HFFc6 (cell line): Measurements from ENCODE around the gene P3R3URF. TPM values are rescaled to one million over a fixed set of nuclear protein-coding genes. Genes with fewer than 3 reads are reported as not detected.
A peak's percentile ranks its signal among the peaks of the same experiment; 100 is the strongest.

Experiments
- DNase-seq: peaks from one replicate; pipeline ENCODE4 v3.0.0-alpha.2; 2018
- H3K27ac Mint-ChIP-seq: 2 replicates; pipeline ENCODE4 v1.8.0; 2020; ENCODE audit warnings: mild to moderate bottlenecking, mixed read lengths
- H3K27me3 Mint-ChIP-seq: 2 replicates; pipeline ENCODE4 v1.8.0; 2021; ENCODE audit warnings: mild to moderate bottlenecking, moderate library complexity, mixed read lengths; ENCODE audit not compliant: insufficient read depth
- H3K36me3 Mint-ChIP-seq: 2 replicates; pipeline ENCODE4 v1.8.0; 2021; ENCODE audit warnings: low read depth, mixed read lengths
- H3K4me1 Mint-ChIP-seq: 2 replicates; pipeline ENCODE4 v1.8.0; 2020; ENCODE audit warnings: low read depth, mixed read lengths
- H3K4me3 Mint-ChIP-seq: 2 replicates; pipeline ENCODE4 v1.8.0; 2020; ENCODE audit warnings: mild to moderate bottlenecking, moderate library complexity, mixed read lengths
- H3K9me3 Mint-ChIP-seq: 2 replicates; pipeline ENCODE4 v1.8.0; 2020; ENCODE audit warnings: mild to moderate bottlenecking, mixed read lengths
- CTCF ChIP-seq: fragments of 200-600 bp; sonication (generic); IDR thresholded peaks from 2 replicates; pipeline ENCODE4 v1.5.0; 2021; ENCODE audit warnings: antibody characterized with exemption, mild to moderate bottlenecking
- total RNA-seq, 6 experiments: library from RNA; stranded (reverse); fragmentation: NEBNext Ultra II Directional; extraction: Animal tissue kit (Norgen Biotek cat#: 25700); gene quantifications; 2 replicates in 1 of 6; 3 replicates in 5 of 6; pipeline ENCODE4 v1.2.3, GENCODE V29; 2021

The P3R3URF gene
- total RNA-seq, 6 experiments from 2014 or later = not detected

GRCh38 chr1:46131712-46132528 lies 44.4 kb downstream of the P3R3URF start:
- Mint-ChIP-seq H3K4me1 (peaks cover 61% of the 10 kb centered on the region), H3K4me3 (peak overlapping the region; percentile 96), H3K9me3 (no peaks in the 10 kb centered on the region), H3K27me3 (peaks cover 9% of the 10 kb centered on the region), H3K36me3 (0 out of 2 replicates have a peak, but pooled peaks cover 5% of the 10 kb centered on the region), H3K27ac (peak overlapping the region; percentile 100)
- TF ChIP-seq CTCF = no peak
- DNase-seq = no peak

GRCh38 chr1:46131093-46131492 lies 45.2 kb downstream of the P3R3URF start:
- H3K4me3 Mint-ChIP-seq = peak overlapping the region; percentile 96
- H3K27me3 Mint-ChIP-seq = peaks cover 7% of the 10 kb centered on the region
- no peaks in the 10 kb centered on the region for H3K9me3 Mint-ChIP-seq
- no peak for TF ChIP-seq CTCF
- H3K4me1 Mint-ChIP-seq = peaks cover 61% of the 10 kb centered on the region
- H3K36me3 Mint-ChIP-seq = 0 out of 2 replicates have a peak, but pooled peaks cover 5% of the 10 kb centered on the region
- peak overlapping the region; percentile 24; the same call in 1 of the 2 replicates for H3K27ac Mint-ChIP-seq
- DNase-seq = no peak

GRCh38 chr1:46130606-46131005 lies 45.7 kb downstream of the P3R3URF start:
- no peak for DNase-seq
- Mint-ChIP-seq H3K27ac (no peak overlapping the region; the same call in 1 of the 2 replicates), H3K4me3 (peak overlapping the region; percentile 96), H3K9me3 (no peaks in the 10 kb centered on the region), H3K27me3 (peaks cover 7% of the 10 kb centered on the region), H3K4me1 (peaks cover 61% of the 10 kb centered on the region), H3K36me3 (0 out of 2 replicates have a peak, but pooled peaks cover 5% of the 10 kb centered on the region)
- no peak for TF ChIP-seq CTCF

- Mint-ChIP-seq H3K4me1 (peaks cover 56% of the 10 kb centered on the region), H3K27ac (no peak overlapping the region), H3K9me3 (no peaks in the 10 kb centered on the region)
Measured at GRCh38 chr1:46130121-46130520, 46.2 kb downstream of the P3R3URF start.

GRCh38 chr1:46128344-46128743 lies 47.9 kb downstream of the P3R3URF start:
- TF ChIP-seq CTCF = no peak
- 0 out of 2 replicates have a peak, but pooled peaks cover 5% of the 10 kb centered on the region for H3K36me3 Mint-ChIP-seq
- H3K27ac Mint-ChIP-seq = no peak overlapping the region
- DNase-seq = peak; percentile 61
- H3K27me3 Mint-ChIP-seq = peaks cover 7% of the 10 kb centered on the region
- H3K4me1 Mint-ChIP-seq = peaks cover 38% of the 10 kb centered on the region
- no peaks in the 10 kb centered on the region for H3K9me3 Mint-ChIP-seq
- H3K4me3 Mint-ChIP-seq = no peak overlapping the region

More at GRCh38 chr1:46130121-46130520, 46.2 kb downstream of the P3R3URF start:
- TF ChIP-seq CTCF = no peak
- Mint-ChIP-seq H3K4me3 (peak overlapping the region; percentile 96), H3K27me3 (peaks cover 7% of the 10 kb centered on the region), H3K36me3 (0 out of 2 replicates have a peak, but pooled peaks cover 5% of the 10 kb centered on the region)
- DNase-seq = no peak

Other genes starting within 250 kb of the P3R3URF start
- 1 to 10 TPM; 5.4 to 8.9 (median 6.0) TPM for gene PIK3R3, start 43.9 kb downstream of the P3R3URF start, total RNA-seq
- gene TSPAN1, start 1.4 kb downstream of the P3R3URF start, total RNA-seq = 1 to 10 TPM in 3 of 6 experiments, under 1 TPM in 3; 0.80 to 1.9 (median 1.1) TPM
- gene POMGNT1, start 21.9 kb upstream of the P3R3URF start, total RNA-seq = 100 to 1,000 TPM; 103 to 125 (median 119) TPM
- gene LURAP1, start 26.8 kb upstream of the P3R3URF start, total RNA-seq = 1 to 10 TPM; 2.2 to 4.7 (median 3.9) TPM
- gene RAD54L, start 71.3 kb upstream of the P3R3URF start, total RNA-seq = 10 to 100 TPM in 1 of 6 experiments, 1 to 10 TPM in 5; 3.8 to 10.9 (median 8.3) TPM
- gene LRRC41, start 127.1 kb upstream of the P3R3URF start, total RNA-seq = 100 to 1,000 TPM in 4 of 6 experiments, 10 to 100 TPM in 2; 93.9 to 118 (median 104) TPM
- gene UQCRH, start 127.2 kb upstream of the P3R3URF start, total RNA-seq = 100 to 1,000 TPM; 211 to 274 (median 260) TPM
- 10 to 100 TPM; 14.8 to 17.2 (median 16.7) TPM for gene NSUN4, start 164.3 kb upstream of the P3R3URF start, total RNA-seq
- gene FAAH, start 217.8 kb upstream of the P3R3URF start, total RNA-seq = under 1 TPM; 0.17 to 0.75 (median 0.21) TPM